ENCODE measurements around the gene SLITRK3.

The SLITRK3 gene

GRCh38 chr3:165195640-165196576, at the start of gene SLITRK3:
Gene SLITRK3, minus strand, starts transcription at chr3:165196384. Its CDS starts 5,554 bp downstream, at chr3:165190830.
- no peak for DNase-seq (ENCODE audit: low read depth in 2 of 3, low spot score in 1 of 3)

GRCh38 chr3:165243597-165243996, 47.4 kb upstream of the SLITRK3 start:
- DNase-seq (ENCODE audit: low read depth in 2 of 3, low spot score in 1 of 3), result no peak

GRCh38 chr3:165233501-165234195, 37.5 kb upstream of the SLITRK3 start:
- DNase-seq (ENCODE audit: low read depth in 2 of 3, low spot score in 1 of 3), result no peak

- no peak for DNase-seq (ENCODE audit: low read depth in 2 of 3, low spot score in 1 of 3)
Measured at GRCh38 chr3:165225604-165226003, 29.4 kb upstream of the SLITRK3 start.

GRCh38 chr3:165217739-165218138, 21.6 kb upstream of the SLITRK3 start:
- DNase-seq (ENCODE audit: low read depth in 2 of 3, low spot score in 1 of 3), result no peak

- DNase-seq (ENCODE audit: low read depth in 2 of 3, low spot score in 1 of 3), result no peak
Measured at GRCh38 chr3:165212580-165212979, 16.4 kb upstream of the SLITRK3 start.

- no peak for DNase-seq (ENCODE audit: low read depth in 2 of 3, low spot score in 1 of 3)
Measured at GRCh38 chr3:165211721-165212120, 15.5 kb upstream of the SLITRK3 start.

GRCh38 chr3:165210727-165211126, 14.5 kb upstream of the SLITRK3 start:
- DNase-seq (ENCODE audit: low read depth in 2 of 3, low spot score in 1 of 3), result no peak

- no peak for DNase-seq (ENCODE audit: low read depth in 2 of 3, low spot score in 1 of 3)
Measured at GRCh38 chr3:165210132-165210531, 13.9 kb upstream of the SLITRK3 start.

- peak; percentile 6 to 18 (median 8) for DNase-seq (ENCODE audit: low read depth in 2 of 3, low spot score in 1 of 3)
Measured at GRCh38 chr3:165206454-165207266, 10.5 kb upstream of the SLITRK3 start.

- no peak for DNase-seq (ENCODE audit: low read depth in 2 of 3, low spot score in 1 of 3)
Measured at GRCh38 chr3:165204445-165204844, 8.3 kb upstream of the SLITRK3 start.

- no peak for DNase-seq (ENCODE audit: low read depth in 2 of 3, low spot score in 1 of 3)
Measured at GRCh38 chr3:165202995-165203394, 6.8 kb upstream of the SLITRK3 start.

GRCh38 chr3:165201964-165202363, 5.8 kb upstream of the SLITRK3 start:
- no peak for DNase-seq (ENCODE audit: low read depth in 2 of 3, low spot score in 1 of 3)

GRCh38 chr3:165197481-165197800, 1.3 kb upstream of the SLITRK3 start:
- no peak for DNase-seq (ENCODE audit: low read depth in 2 of 3, low spot score in 1 of 3)

- no peak for DNase-seq (ENCODE audit: low read depth in 2 of 3, low spot score in 1 of 3)
Measured at GRCh38 chr3:165196577-165197480, 645 bp upstream of the SLITRK3 start.

GRCh38 chr3:165195241-165195639, 944 bp downstream of the SLITRK3 start:
- DNase-seq (ENCODE audit: low read depth in 2 of 3, low spot score in 1 of 3), result no peak

GRCh38 chr3:165194511-165195240, 1.5 kb downstream of the SLITRK3 start:
- DNase-seq (ENCODE audit: low read depth in 2 of 3, low spot score in 1 of 3), result no peak

- no peak for DNase-seq (ENCODE audit: low read depth in 2 of 3, low spot score in 1 of 3)
Measured at GRCh38 chr3:165193366-165194254, 2.6 kb downstream of the SLITRK3 start.
